Measurements from ENCODE around the gene LCP2. TPM values are rescaled to one million over a fixed set of nuclear protein-coding genes. Genes with fewer than 3 reads are reported as not detected.

LCP2 gene
- total and polyA plus RNA-seq, 2 donors (not counting 1 experiment from before 2014, with no cell fraction given) = not detected

- Histone ChIP-seq H3K79me2 (ENCODE audit: control insufficient read depth, insufficient read depth, low read length) (no peaks in the 10 kb centered on the region), H4K20me1 (ENCODE audit: control insufficient read depth, extremely low read depth, insufficient read depth, low read length) (no peaks in the 10 kb centered on the region), H3K9ac (ENCODE audit: insufficient read depth, low read length) (no peak overlapping the region), H3K4me3 (replicated peaks in 1 of 4; ENCODE audit: control extremely low read depth in 1 of 4, insufficient read depth in 1 of 4, low read depth in 3 of 4, low read length in 4 of 4) (no peak overlapping the region), H3K36me3 (ENCODE audit: control insufficient read depth, insufficient read depth, low read length) (no peaks in the 10 kb centered on the region), H2AFZ (ENCODE audit: low read length) (no peak overlapping the region), H3K4me2 (ENCODE audit: extremely low read depth, insufficient read depth, low read length) (no peak overlapping the region), H3K9me3 (ENCODE audit: control insufficient read depth, insufficient read depth, low read depth, low read length) (no peaks in the 10 kb centered on the region), H3K27me3 (ENCODE audit: control insufficient read depth, insufficient read depth, low read length) (no peaks in the 10 kb centered on the region), H3K4me1 (ENCODE audit: control insufficient read depth, extremely low read depth, insufficient read depth, low read length) (no peaks in the 10 kb centered on the region), H3K27ac (ENCODE audit: insufficient read depth, low read length) (no peak overlapping the region)
- no peak for DNase-seq (ENCODE audit: low read depth in 2 of 2)
- TF ChIP-seq EZH2 (IDR thresholded peaks at IDR 0.05; ENCODE audit: low read length, missing control alignments) (no peak), CTCF (conservative IDR thresholded peaks at IDR 0.05 in 1 of 2, IDR thresholded peaks at IDR 0.05 in 1 of 2; ENCODE audit: low read depth in 1 of 2, low read length in 2 of 2) (no peak)
Measured at GRCh38 chr5:170339780-170340167, 42.2 kb upstream of the LCP2 start.

- Histone ChIP-seq H3K27me3 (ENCODE audit: control insufficient read depth, insufficient read depth, low read length) (no peaks in the 10 kb centered on the region), H2AFZ (ENCODE audit: low read length) (no peak overlapping the region), H3K9me3 (ENCODE audit: control insufficient read depth, insufficient read depth, low read depth, low read length) (no peaks in the 10 kb centered on the region), H4K20me1 (ENCODE audit: control insufficient read depth, extremely low read depth, insufficient read depth, low read length) (no peaks in the 10 kb centered on the region), H3K9ac (ENCODE audit: insufficient read depth, low read length) (no peak overlapping the region), H3K36me3 (ENCODE audit: control insufficient read depth, insufficient read depth, low read length) (no peaks in the 10 kb centered on the region), H3K4me2 (ENCODE audit: extremely low read depth, insufficient read depth, low read length) (no peak overlapping the region), H3K27ac (ENCODE audit: insufficient read depth, low read length) (no peak overlapping the region), H3K79me2 (ENCODE audit: control insufficient read depth, insufficient read depth, low read length) (no peaks in the 10 kb centered on the region), H3K4me3 (replicated peaks in 1 of 4; ENCODE audit: control extremely low read depth in 1 of 4, insufficient read depth in 1 of 4, low read depth in 3 of 4, low read length in 4 of 4) (no peak overlapping the region), H3K4me1 (ENCODE audit: control insufficient read depth, extremely low read depth, insufficient read depth, low read length) (no peaks in the 10 kb centered on the region)
- TF ChIP-seq EZH2 (IDR thresholded peaks at IDR 0.05; ENCODE audit: low read length, missing control alignments) (no peak), CTCF (conservative IDR thresholded peaks at IDR 0.05 in 1 of 2, IDR thresholded peaks at IDR 0.05 in 1 of 2; ENCODE audit: low read depth in 1 of 2, low read length in 2 of 2) (no peak)
- DNase-seq (ENCODE audit: low read depth in 2 of 2) = no peak
Measured at GRCh38 chr5:170338933-170339779, 41.6 kb upstream of the LCP2 start.

GRCh38 chr5:170338291-170338690, 40.7 kb upstream of the LCP2 start:
- no peaks in the 10 kb centered on the region for H3K9me3 ChIP-seq (ENCODE audit: control insufficient read depth, insufficient read depth, low read depth, low read length)
- no peak overlapping the region for H3K27ac ChIP-seq (ENCODE audit: insufficient read depth, low read length)
- H3K36me3 ChIP-seq (ENCODE audit: control insufficient read depth, insufficient read depth, low read length) = no peaks in the 10 kb centered on the region
- H4K20me1 ChIP-seq (ENCODE audit: control insufficient read depth, extremely low read depth, insufficient read depth, low read length) = no peaks in the 10 kb centered on the region
- no peak overlapping the region for H3K4me2 ChIP-seq (ENCODE audit: extremely low read depth, insufficient read depth, low read length)
- no peaks in the 10 kb centered on the region for H3K27me3 ChIP-seq (ENCODE audit: control insufficient read depth, insufficient read depth, low read length)
- no peaks in the 10 kb centered on the region for H3K79me2 ChIP-seq (ENCODE audit: control insufficient read depth, insufficient read depth, low read length)
- no peak overlapping the region for H3K9ac ChIP-seq (ENCODE audit: insufficient read depth, low read length)
- no peak for DNase-seq (ENCODE audit: low read depth in 2 of 2)
- H2AFZ ChIP-seq (ENCODE audit: low read length) = no peak overlapping the region
- no peak overlapping the region for H3K4me3 ChIP-seq (replicated peaks in 1 of 4; ENCODE audit: control extremely low read depth in 1 of 4, insufficient read depth in 1 of 4, low read depth in 3 of 4, low read length in 4 of 4)
- no peaks in the 10 kb centered on the region for H3K4me1 ChIP-seq (ENCODE audit: control insufficient read depth, extremely low read depth, insufficient read depth, low read length)
- TF ChIP-seq EZH2 (IDR thresholded peaks at IDR 0.05; ENCODE audit: low read length, missing control alignments) (no peak), CTCF (conservative IDR thresholded peaks at IDR 0.05 in 1 of 2, IDR thresholded peaks at IDR 0.05 in 1 of 2; ENCODE audit: low read depth in 1 of 2, low read length in 2 of 2) (no peak)

All from fibroblast of lung (primary cell).